GM23338 (cell line): ENCODE measurements around the gene TMEM234. TPM values are rescaled to one million over a fixed set of nuclear protein-coding genes. Genes with fewer than 3 reads are reported as not detected.

ENCODE experiments used
- ATAC-seq: fragments of 200-7000 bp; cut with Tn5 transposase; 3 replicates; pipeline ENCODE4 v1.9.1; 2020
- DNase-seq: peaks from one replicate; pipeline ENCODE4 v3.0.0-alpha.2; 2015; ENCODE audit warnings: low spot score
- H2AFZ ChIP-seq: fragments of 200-600 bp; sonication (generic); 2 replicates; pipeline ENCODE4 v1.8.0; 2016; ENCODE audit warnings: antibody characterized with exemption, mild to moderate bottlenecking, moderate library complexity
- H3F3A ChIP-seq: fragments of 200-600 bp; sonication (generic); replicated peaks from 2 replicates; pipeline ENCODE4 v1.8.0; 2017; ENCODE audit warnings: antibody characterized with exemption, mixed run types, low read depth
- H3K27ac ChIP-seq: fragments of 200-600 bp; sonication (generic); 2 replicates; pipeline ENCODE4 v1.6.1; 2016; ENCODE audit warnings: low read depth
- H3K27me3 ChIP-seq: fragments of 200-600 bp; sonication (generic); 2 replicates; pipeline ENCODE4 v1.8.0; 2016; ENCODE audit warnings: mild to moderate bottlenecking, mixed run types, moderate library complexity; ENCODE audit not compliant: insufficient read depth
- H3K36me3 ChIP-seq: fragments of 200-600 bp; sonication (generic); 2 replicates; pipeline ENCODE4 v1.8.0; 2016; ENCODE audit warnings: mild to moderate bottlenecking; ENCODE audit not compliant: insufficient read depth
- H3K4me1 ChIP-seq: fragments of 200-600 bp; sonication (generic); 2 replicates; pipeline ENCODE4 v1.8.0; 2016; ENCODE audit warnings: mild to moderate bottlenecking, moderate library complexity; ENCODE audit not compliant: insufficient read depth
- H3K4me2 ChIP-seq: fragments of 200-600 bp; sonication (generic); 2 replicates; pipeline ENCODE4 v1.7.1; 2017; ENCODE audit warnings: mixed run types
- H3K4me3 ChIP-seq: fragments of 200-600 bp; sonication (generic); 2 replicates; pipeline ENCODE4 v1.6.1; 2016; ENCODE audit warnings: mixed run types
- H3K79me2 ChIP-seq: fragments of 200-600 bp; sonication (generic); replicated peaks from 2 replicates; pipeline ENCODE4 v1.8.0; 2017; ENCODE audit warnings: mild to moderate bottlenecking; ENCODE audit not compliant: insufficient read depth
- H3K9me2 ChIP-seq: fragments of 200-600 bp; sonication (generic); 2 replicates; pipeline ENCODE4 v1.8.0; 2017; ENCODE audit not compliant: insufficient read depth
- H4K20me1 ChIP-seq: fragments of 200-600 bp; sonication (generic); replicated peaks from 2 replicates; pipeline ENCODE4 v1.8.0; 2017; ENCODE audit warnings: mild to moderate bottlenecking; ENCODE audit not compliant: insufficient read depth
- H3K27ac Mint-ChIP-seq: 2 replicates; pipeline ENCODE4 v1.8.0; 2020; ENCODE audit warnings: inconsistent platforms, mild to moderate bottlenecking, moderate library complexity, mixed read lengths
- H3K27me3 Mint-ChIP-seq: 3 replicates; pipeline ENCODE4 v1.8.0; 2022; ENCODE audit warnings: low read depth, mild to moderate bottlenecking, moderate library complexity, mixed read lengths, inconsistent platforms; ENCODE audit not compliant: insufficient read depth, poor library complexity
- H3K36me3 Mint-ChIP-seq: 3 replicates; pipeline ENCODE4 v1.8.0; 2021; ENCODE audit warnings: low read depth, mild to moderate bottlenecking, inconsistent platforms, moderate library complexity, mixed read lengths
- H3K4me1 Mint-ChIP-seq: 3 replicates; pipeline ENCODE4 v1.8.0; 2020; ENCODE audit warnings: mild to moderate bottlenecking, inconsistent platforms, mixed read lengths
- H3K4me3 Mint-ChIP-seq: 3 replicates; pipeline ENCODE4 v1.8.0; 2021; ENCODE audit warnings: moderate library complexity, mild to moderate bottlenecking, inconsistent platforms, mixed read lengths
- H3K9me3 Mint-ChIP-seq: 3 replicates; pipeline ENCODE4 v1.8.0; 2020; ENCODE audit warnings: moderate library complexity, mild to moderate bottlenecking, inconsistent platforms, mixed read lengths
- CREB1 ChIP-seq: fragments of 250-450 bp; sonication (Bioruptor Pico); IDR thresholded peaks from 2 replicates; pipeline ENCODE4 v1.5.0; 2020; ENCODE audit warnings: low read depth, mild to moderate bottlenecking, moderate library complexity
- EZH2 ChIP-seq: fragments of 200-600 bp; sonication (generic); IDR thresholded peaks from one replicate; pipeline ENCODE4 v1.8.0; 2017; ENCODE audit warnings: antibody characterized with exemption, mild to moderate bottlenecking, low read depth; ENCODE audit not compliant: unreplicated experiment
- EZH2phosphoT487 ChIP-seq: fragments of 200-600 bp; sonication (generic); IDR thresholded peaks from one replicate; pipeline ENCODE4 v1.8.1; 2018; ENCODE audit warnings: antibody characterized with exemption; ENCODE audit not compliant: unreplicated experiment
- JUNB ChIP-seq: IDR thresholded peaks from one replicate; pipeline ENCODE4 v1.6.1; 2016; ENCODE audit warnings: antibody characterized with exemption; ENCODE audit not compliant: unreplicated experiment
- NANOG ChIP-seq: IDR thresholded peaks from 2 replicates; pipeline ENCODE4 v1.6.1; 2016; ENCODE audit warnings: antibody characterized with exemption, borderline replicate concordance
- POLR2AphosphoS5 ChIP-seq: IDR thresholded peaks from 2 replicates; pipeline ENCODE4 v1.6.1; 2016; ENCODE audit warnings: antibody characterized with exemption, low read depth
- STAT1 ChIP-seq: IDR thresholded peaks from one replicate; pipeline ENCODE4 v1.6.1; 2016; ENCODE audit warnings: antibody characterized with exemption; ENCODE audit not compliant: unreplicated experiment
- ZNF114 ChIP-seq: fragments of 250-450 bp; sonication (Bioruptor Pico); IDR thresholded peaks from 2 replicates; pipeline ENCODE4 v1.5.0; 2020; ENCODE audit warnings: mild to moderate bottlenecking, moderate library complexity
- ZNF331 ChIP-seq: fragments of 250-450 bp; sonication (Bioruptor Pico); IDR thresholded peaks from 2 replicates; pipeline ENCODE4 v1.5.0; 2020; ENCODE audit warnings: low read depth, mild to moderate bottlenecking, moderate library complexity
- polyA plus RNA-seq: library from polyadenylated mRNA; unstranded; fragments of >200 nt; fragmentation: Nextera tagmentation; extraction: Ambion mirVana; gene quantifications from 2 replicates; pipeline ENCODE4 v1.2.1, GENCODE V29; 2016
- total RNA-seq: library from RNA; depleted of rRNA; stranded (reverse); fragments of >200 nt; shearing (Covaris generic); gene quantifications from 2 replicates; pipeline ENCODE4 v1.2.3, GENCODE V29; 2014
- TF ChIP-seq, protein P1 (sequence below), 2 experiments: fragments of 200-600 bp in 1 of 2; sonication (generic) in 1 of 2; conservative IDR thresholded peaks; 2 replicates each; pipeline versions ENCODE4 v1.5.1 to v1.6.1; 2016 to 2017; ENCODE audit warnings: antibody characterized with exemption in 2 of 2, low read depth in 2 of 2, mild to moderate bottlenecking in 2 of 2, moderate library complexity in 1 of 2
- TF ChIP-seq, protein P2 (sequence below): IDR thresholded peaks from one replicate; pipeline ENCODE4 v1.6.1; 2018; ENCODE audit warnings: antibody characterized with exemption; ENCODE audit not compliant: unreplicated experiment
- TF ChIP-seq, protein P3 (sequence below): IDR thresholded peaks from 2 replicates; pipeline ENCODE4 v1.6.1; 2016; ENCODE audit warnings: antibody characterized with exemption
- TF ChIP-seq, protein P4 (sequence below): fragments of 250-450 bp; sonication (Bioruptor Pico); IDR thresholded peaks from 2 replicates; pipeline ENCODE4 v1.5.0; 2020; ENCODE audit warnings: mild to moderate bottlenecking, moderate library complexity

TMEM234 gene
- total and polyA plus RNA-seq, 2 experiments from 2014 or later, result 4.7 to 8.2 TPM

DNA sequence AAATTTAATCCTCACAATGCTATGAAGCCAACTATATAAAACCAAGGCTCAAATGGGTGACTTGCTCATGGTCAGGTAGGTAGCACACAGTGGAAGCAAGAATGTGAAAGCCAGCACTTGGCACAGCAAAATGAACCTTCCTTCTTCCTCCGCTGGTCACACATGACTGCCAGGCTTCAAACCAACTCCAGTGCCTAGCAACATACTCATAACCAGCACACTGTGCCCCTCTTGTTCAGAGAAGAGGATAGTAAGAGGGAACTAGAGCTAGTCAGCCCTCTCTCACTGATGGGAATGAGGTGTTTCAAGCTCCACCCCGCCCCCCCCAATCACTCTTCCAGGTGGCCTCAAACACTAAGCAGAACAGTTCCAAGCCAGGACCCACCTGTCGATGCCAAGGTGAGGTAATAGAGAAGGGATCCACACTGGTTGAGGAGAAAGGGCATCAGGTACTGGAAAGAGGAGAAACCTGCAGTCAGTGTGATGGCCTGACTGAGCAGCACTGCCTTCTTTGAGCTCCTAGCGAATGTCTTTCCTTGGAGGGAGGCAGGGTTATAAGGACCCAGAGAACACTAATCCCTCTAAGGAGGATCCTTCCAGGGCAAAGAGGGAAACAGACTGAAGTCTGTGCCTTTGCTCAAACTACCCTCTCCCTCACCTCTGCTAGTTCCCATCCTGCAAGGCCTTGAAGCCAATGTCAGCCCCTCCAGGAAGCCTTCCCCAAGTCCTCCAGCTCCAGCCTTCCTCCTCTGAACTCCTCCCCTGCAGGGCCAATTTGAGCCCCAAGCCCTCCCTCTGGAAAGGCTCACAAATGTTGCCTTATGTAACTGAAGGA, 1.2 kb downstream of the TMEM234 start:
- Histone ChIP-seq H3K4me2 (peak overlapping the region; percentile 99), H3F3A (peaks cover 15% of the 10 kb centered on the region), H3K4me3 (peak overlapping the region; percentile 93), H3K27me3 (no peaks in the 10 kb centered on the region), H4K20me1 (peaks cover 5% of the 10 kb centered on the region; the same call in 1 of the 2 replicates), H3K36me3 (peaks cover 21% of the 10 kb centered on the region), H3K9me2 (no peaks in the 10 kb centered on the region), H3K27ac (peak overlapping the region; percentile 68; the same call in 1 of the 2 replicates), H3K4me1 (peaks cover 10% of the 10 kb centered on the region), H3K79me2 (peaks cover 30% of the 10 kb centered on the region), H2AFZ (no peak overlapping the region)
- Mint-ChIP-seq H3K4me3 (peak overlapping the region; percentile 99), H3K9me3 (no peaks in the 10 kb centered on the region), H3K4me1 (peaks cover 17% of the 10 kb centered on the region), H3K36me3 (peaks cover 39% of the 10 kb centered on the region), H3K27ac (peak overlapping the region; percentile 98; the same call in 1 of the 2 replicates), H3K27me3 (peaks cover 11% of the 10 kb centered on the region)
- ATAC-seq, result no peak
- TF ChIP-seq CREB1 (CRISPR knock-in tag), result no peak
- TF ChIP-seq, protein P1, sequence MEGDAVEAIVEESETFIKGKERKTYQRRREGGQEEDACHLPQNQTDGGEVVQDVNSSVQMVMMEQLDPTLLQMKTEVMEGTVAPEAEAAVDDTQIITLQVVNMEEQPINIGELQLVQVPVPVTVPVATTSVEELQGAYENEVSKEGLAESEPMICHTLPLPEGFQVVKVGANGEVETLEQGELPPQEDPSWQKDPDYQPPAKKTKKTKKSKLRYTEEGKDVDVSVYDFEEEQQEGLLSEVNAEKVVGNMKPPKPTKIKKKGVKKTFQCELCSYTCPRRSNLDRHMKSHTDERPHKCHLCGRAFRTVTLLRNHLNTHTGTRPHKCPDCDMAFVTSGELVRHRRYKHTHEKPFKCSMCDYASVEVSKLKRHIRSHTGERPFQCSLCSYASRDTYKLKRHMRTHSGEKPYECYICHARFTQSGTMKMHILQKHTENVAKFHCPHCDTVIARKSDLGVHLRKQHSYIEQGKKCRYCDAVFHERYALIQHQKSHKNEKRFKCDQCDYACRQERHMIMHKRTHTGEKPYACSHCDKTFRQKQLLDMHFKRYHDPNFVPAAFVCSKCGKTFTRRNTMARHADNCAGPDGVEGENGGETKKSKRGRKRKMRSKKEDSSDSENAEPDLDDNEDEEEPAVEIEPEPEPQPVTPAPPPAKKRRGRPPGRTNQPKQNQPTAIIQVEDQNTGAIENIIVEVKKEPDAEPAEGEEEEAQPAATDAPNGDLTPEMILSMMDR (conservative IDR thresholded peaks at IDR 0.05; ENCODE audit: low read depth in 2 of 2), result no peak
- TF ChIP-seq, protein P2, sequence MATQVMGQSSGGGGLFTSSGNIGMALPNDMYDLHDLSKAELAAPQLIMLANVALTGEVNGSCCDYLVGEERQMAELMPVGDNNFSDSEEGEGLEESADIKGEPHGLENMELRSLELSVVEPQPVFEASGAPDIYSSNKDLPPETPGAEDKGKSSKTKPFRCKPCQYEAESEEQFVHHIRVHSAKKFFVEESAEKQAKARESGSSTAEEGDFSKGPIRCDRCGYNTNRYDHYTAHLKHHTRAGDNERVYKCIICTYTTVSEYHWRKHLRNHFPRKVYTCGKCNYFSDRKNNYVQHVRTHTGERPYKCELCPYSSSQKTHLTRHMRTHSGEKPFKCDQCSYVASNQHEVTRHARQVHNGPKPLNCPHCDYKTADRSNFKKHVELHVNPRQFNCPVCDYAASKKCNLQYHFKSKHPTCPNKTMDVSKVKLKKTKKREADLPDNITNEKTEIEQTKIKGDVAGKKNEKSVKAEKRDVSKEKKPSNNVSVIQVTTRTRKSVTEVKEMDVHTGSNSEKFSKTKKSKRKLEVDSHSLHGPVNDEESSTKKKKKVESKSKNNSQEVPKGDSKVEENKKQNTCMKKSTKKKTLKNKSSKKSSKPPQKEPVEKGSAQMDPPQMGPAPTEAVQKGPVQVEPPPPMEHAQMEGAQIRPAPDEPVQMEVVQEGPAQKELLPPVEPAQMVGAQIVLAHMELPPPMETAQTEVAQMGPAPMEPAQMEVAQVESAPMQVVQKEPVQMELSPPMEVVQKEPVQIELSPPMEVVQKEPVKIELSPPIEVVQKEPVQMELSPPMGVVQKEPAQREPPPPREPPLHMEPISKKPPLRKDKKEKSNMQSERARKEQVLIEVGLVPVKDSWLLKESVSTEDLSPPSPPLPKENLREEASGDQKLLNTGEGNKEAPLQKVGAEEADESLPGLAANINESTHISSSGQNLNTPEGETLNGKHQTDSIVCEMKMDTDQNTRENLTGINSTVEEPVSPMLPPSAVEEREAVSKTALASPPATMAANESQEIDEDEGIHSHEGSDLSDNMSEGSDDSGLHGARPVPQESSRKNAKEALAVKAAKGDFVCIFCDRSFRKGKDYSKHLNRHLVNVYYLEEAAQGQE, result no peak
- no peak for TF ChIP-seq POLR2AphosphoS5
- no peak for TF ChIP-seq ZNF331 (CRISPR knock-in tag)
- TF ChIP-seq EZH2phosphoT487, result no peak
- TF ChIP-seq STAT1, result no peak
- TF ChIP-seq, protein P3, sequence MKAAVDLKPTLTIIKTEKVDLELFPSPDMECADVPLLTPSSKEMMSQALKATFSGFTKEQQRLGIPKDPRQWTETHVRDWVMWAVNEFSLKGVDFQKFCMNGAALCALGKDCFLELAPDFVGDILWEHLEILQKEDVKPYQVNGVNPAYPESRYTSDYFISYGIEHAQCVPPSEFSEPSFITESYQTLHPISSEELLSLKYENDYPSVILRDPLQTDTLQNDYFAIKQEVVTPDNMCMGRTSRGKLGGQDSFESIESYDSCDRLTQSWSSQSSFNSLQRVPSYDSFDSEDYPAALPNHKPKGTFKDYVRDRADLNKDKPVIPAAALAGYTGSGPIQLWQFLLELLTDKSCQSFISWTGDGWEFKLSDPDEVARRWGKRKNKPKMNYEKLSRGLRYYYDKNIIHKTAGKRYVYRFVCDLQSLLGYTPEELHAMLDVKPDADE, result no peak
- TF ChIP-seq EZH2, result no peak
- TF ChIP-seq, protein P4, sequence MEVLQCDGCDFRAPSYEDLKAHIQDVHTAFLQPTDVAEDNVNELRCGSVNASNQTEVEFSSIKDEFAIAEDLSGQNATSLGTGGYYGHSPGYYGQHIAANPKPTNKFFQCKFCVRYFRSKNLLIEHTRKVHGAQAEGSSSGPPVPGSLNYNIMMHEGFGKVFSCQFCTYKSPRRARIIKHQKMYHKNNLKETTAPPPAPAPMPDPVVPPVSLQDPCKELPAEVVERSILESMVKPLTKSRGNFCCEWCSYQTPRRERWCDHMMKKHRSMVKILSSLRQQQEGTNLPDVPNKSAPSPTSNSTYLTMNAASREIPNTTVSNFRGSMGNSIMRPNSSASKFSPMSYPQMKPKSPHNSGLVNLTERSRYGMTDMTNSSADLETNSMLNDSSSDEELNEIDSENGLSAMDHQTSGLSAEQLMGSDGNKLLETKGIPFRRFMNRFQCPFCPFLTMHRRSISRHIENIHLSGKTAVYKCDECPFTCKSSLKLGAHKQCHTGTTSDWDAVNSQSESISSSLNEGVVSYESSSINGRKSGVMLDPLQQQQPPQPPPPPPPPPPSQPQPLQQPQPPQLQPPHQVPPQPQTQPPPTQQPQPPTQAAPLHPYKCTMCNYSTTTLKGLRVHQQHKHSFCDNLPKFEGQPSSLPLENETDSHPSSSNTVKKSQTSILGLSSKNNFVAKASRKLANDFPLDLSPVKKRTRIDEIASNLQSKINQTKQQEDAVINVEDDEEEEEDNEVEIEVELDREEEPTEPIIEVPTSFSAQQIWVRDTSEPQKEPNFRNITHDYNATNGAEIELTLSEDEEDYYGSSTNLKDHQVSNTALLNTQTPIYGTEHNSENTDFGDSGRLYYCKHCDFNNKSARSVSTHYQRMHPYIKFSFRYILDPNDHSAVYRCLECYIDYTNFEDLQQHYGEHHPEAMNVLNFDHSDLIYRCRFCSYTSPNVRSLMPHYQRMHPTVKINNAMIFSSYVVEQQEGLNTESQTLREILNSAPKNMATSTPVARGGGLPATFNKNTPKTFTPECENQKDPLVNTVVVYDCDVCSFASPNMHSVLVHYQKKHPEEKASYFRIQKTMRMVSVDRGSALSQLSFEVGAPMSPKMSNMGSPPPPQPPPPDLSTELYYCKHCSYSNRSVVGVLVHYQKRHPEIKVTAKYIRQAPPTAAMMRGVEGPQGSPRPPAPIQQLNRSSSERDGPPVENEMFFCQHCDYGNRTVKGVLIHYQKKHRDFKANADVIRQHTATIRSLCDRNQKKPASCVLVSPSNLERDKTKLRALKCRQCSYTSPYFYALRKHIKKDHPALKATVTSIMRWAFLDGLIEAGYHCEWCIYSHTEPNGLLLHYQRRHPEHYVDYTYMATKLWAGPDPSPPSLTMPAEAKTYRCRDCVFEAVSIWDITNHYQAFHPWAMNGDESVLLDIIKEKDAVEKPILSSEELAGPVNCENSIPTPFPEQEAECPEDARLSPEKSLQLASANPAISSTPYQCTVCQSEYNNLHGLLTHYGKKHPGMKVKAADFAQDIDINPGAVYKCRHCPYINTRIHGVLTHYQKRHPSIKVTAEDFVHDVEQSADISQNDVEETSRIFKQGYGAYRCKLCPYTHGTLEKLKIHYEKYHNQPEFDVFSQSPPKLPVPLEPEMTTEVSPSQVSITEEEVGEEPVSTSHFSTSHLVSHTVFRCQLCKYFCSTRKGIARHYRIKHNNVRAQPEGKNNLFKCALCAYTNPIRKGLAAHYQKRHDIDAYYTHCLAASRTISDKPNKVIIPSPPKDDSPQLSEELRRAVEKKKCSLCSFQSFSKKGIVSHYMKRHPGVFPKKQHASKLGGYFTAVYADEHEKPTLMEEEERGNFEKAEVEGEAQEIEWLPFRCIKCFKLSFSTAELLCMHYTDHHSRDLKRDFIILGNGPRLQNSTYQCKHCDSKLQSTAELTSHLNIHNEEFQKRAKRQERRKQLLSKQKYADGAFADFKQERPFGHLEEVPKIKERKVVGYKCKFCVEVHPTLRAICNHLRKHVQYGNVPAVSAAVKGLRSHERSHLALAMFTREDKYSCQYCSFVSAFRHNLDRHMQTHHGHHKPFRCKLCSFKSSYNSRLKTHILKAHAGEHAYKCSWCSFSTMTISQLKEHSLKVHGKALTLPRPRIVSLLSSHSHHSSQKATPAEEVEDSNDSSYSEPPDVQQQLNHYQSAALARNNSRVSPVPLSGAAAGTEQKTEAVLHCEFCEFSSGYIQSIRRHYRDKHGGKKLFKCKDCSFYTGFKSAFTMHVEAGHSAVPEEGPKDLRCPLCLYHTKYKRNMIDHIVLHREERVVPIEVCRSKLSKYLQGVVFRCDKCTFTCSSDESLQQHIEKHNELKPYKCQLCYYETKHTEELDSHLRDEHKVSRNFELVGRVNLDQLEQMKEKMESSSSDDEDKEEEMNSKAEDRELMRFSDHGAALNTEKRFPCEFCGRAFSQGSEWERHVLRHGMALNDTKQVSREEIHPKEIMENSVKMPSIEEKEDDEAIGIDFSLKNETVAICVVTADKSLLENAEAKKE (CRISPR knock-in tag), result no peak
- no peak for TF ChIP-seq ZNF114
- no peak for TF ChIP-seq JUNB
- no peak for TF ChIP-seq NANOG
- DNase-seq, result no peak
